Kidney epithelial cell (primary cell): ENCODE measurements around the gene TMA16. TPM values are rescaled to one million over a fixed set of nuclear protein-coding genes. Genes with fewer than 3 reads are reported as not detected.
"Not testable (repeated sequence)": the region's sequence is repeated elsewhere in the genome, so short reads cannot be mapped to it uniquely, and the experiment has no call there.

Experiments used
- DNase-seq: peaks from one replicate; pipeline ENCODE4 v3.0.0-alpha.2; 2010; ENCODE audit warnings: low read depth
- H3K27me3 ChIP-seq: 2 replicates; pipeline ENCODE4 v1.6.0; 2011; ENCODE audit warnings: low read length; ENCODE audit not compliant: control insufficient read depth, insufficient read depth
- H3K36me3 ChIP-seq: 2 replicates; pipeline ENCODE4 v1.5.1; 2011; ENCODE audit warnings: low read length; ENCODE audit not compliant: control insufficient read depth, insufficient read depth
- H3K4me3 ChIP-seq: 2 replicates; pipeline ENCODE4 v1.5.1; 2011; ENCODE audit warnings: low read depth, mild to moderate bottlenecking, control low read depth, low read length
- total RNA-seq: library from RNA; depleted of rRNA; stranded (reverse); fragments of >200 nt; gene quantifications from 2 replicates; pipeline ENCODE4 v1.2.3, GENCODE V29; 2015
- TF ChIP-seq, protein P1 (sequence below): IDR thresholded peaks from 2 replicates; pipeline ENCODE4 v1.5.1; 2011; ENCODE audit warnings: mild to moderate bottlenecking, moderate library complexity, low read length, control low read depth, inconsistent platforms; ENCODE audit not compliant: insufficient read depth, poor library complexity, severe bottlenecking

TMA16 gene
- total RNA-seq, 1 donor from 2014 or later = 30.7 TPM

DNA sequence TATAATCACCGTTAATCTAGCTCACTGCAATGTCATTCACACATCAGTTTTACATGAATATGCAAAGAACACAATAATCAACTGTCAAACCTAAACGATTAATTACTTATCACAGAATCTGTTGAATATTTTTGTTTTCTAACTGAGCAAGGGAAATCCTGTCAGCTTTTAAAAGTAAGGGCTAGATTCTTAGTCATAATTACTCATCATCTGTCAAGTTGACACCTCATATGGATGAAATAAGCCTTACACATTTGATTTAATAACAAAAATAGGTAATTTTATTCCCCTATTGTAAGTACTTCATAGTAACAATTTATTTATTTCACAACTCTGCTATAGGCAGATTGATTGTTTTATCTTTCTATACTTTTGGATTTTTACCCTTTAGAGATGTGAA, 32.7 kb downstream of the TMA16 start:
- peaks cover 1% of the 10 kb centered on the region for H3K36me3 ChIP-seq

DNA sequence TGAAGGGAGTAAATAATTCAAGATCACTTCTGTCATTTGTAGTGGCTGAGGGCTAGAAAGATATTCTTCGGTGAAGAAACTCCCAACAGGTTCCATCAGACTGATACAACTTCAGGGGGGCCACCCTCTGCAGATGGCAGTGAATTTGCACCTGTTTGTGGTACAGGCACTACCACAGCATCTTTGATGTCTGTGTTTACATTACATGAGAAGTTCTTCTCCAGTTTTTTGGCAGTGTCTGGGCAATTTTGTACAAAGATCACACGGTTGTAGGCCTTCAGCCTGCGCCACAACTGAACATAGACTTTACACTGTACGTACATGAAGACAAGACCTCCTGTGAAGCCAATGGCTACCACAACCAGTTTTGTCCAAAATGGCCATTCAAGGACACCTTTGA, 34.2 kb downstream of the TMA16 start:
- TF ChIP-seq, protein P1, sequence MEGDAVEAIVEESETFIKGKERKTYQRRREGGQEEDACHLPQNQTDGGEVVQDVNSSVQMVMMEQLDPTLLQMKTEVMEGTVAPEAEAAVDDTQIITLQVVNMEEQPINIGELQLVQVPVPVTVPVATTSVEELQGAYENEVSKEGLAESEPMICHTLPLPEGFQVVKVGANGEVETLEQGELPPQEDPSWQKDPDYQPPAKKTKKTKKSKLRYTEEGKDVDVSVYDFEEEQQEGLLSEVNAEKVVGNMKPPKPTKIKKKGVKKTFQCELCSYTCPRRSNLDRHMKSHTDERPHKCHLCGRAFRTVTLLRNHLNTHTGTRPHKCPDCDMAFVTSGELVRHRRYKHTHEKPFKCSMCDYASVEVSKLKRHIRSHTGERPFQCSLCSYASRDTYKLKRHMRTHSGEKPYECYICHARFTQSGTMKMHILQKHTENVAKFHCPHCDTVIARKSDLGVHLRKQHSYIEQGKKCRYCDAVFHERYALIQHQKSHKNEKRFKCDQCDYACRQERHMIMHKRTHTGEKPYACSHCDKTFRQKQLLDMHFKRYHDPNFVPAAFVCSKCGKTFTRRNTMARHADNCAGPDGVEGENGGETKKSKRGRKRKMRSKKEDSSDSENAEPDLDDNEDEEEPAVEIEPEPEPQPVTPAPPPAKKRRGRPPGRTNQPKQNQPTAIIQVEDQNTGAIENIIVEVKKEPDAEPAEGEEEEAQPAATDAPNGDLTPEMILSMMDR = no peak
- H3K27me3 ChIP-seq = no peaks in the 10 kb centered on the region
- H3K36me3 ChIP-seq = no peaks in the 10 kb centered on the region
- DNase-seq = no peak
- no peak overlapping the region for H3K4me3 ChIP-seq

More for the DNA sequence above, 32.7 kb downstream of the TMA16 start:
- Histone ChIP-seq H3K27me3 (no peaks in the 10 kb centered on the region), H3K4me3 (no peak overlapping the region)
- DNase-seq = no peak
- TF ChIP-seq, protein P1 = no peak

DNA sequence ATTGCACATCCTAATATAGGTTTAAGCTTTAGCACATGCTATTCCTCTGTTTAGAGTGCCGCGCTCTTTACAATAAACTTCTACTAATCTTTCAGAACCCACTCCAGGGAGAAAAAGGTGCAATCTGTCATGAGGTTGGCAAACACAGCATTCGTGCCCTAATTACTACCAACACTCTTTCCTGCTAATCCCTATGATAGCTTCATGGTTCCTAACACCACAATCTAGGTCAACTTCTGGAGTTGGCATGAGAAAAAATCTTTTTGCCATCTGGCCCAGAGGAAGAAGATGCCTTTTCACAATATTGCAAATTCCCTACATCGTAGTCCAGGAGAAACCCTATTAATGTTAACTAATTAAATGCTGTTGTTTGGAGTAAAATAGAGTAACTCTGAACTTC, 39.6 kb downstream of the TMA16 start:
- Histone ChIP-seq H3K27me3 (no peaks in the 10 kb centered on the region), H3K4me3 (no peak overlapping the region), H3K36me3 (no peaks in the 10 kb centered on the region)
- TF ChIP-seq, protein P1 = no peak
- no peak for DNase-seq

DNA sequence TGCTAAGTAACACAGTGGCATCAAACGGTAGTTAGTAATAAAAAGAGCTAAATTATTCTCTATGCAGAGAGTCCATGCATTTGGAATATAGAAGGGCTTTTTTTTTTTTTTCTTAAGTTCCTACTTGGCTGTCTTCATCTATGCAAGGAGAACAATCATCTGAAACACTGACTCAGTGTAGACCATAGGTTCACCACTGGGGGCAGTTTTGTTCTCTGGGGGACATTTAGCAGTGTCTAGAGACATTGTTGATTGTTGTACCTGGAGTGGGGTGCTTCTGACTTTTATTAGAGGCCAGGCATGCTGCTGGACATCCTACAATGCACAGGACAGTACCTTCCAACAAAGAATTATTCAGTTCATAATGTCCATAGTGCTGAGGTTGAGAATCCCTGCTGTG, 41.2 kb downstream of the TMA16 start:
- Histone ChIP-seq H3K4me3 (no peak overlapping the region), H3K27me3 (no peaks in the 10 kb centered on the region), H3K36me3 (no peaks in the 10 kb centered on the region)
- TF ChIP-seq, protein P1 = no peak
- DNase-seq = no peak

DNA sequence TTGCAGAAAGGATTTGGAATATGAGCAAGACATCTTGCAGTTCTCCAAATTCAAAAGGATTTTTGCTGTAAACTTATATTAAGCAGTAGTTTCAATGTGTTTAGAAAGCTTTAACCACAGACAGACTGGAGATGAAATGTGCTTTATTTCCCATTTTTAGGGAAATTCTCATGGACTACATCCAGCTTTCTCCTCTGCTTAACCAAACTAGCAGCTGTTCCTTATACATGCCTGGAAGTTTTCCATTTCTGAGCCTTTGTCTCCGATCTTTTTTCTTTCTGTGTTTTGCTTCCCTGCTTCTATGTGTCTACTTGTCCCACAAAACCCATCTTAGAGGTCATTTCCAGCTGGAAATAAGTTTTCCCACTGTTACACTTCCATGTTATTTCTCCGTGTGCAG, 41.6 kb downstream of the TMA16 start:
- no peaks in the 10 kb centered on the region for H3K36me3 ChIP-seq
- TF ChIP-seq, protein P1 = no peak
- H3K27me3 ChIP-seq = no peaks in the 10 kb centered on the region
- H3K4me3 ChIP-seq = no peak overlapping the region
- DNase-seq = no peak

DNA sequence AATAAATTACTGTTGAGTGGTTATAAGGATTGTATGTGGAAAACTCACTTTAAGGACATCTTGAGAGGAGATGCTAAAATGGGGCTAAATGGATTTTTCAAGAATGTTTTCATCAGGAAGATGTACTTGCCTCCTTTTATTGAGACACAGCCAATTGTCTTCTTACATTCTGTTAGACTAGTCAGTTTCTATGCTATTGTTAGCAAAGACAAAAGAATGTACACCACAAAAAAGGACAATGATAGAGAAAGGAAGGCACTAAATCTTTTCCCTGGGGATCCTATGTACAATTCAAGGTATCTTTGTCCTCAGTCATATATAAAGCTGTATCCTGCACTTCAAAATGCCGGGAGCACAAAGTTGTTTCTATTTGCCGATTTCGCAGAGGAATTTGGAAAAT, 42.6 kb downstream of the TMA16 start:
- TF ChIP-seq, protein P1 = no peak
- Histone ChIP-seq H3K36me3 (no peaks in the 10 kb centered on the region), H3K4me3 (no peak overlapping the region), H3K27me3 (no peaks in the 10 kb centered on the region)
- DNase-seq = no peak

DNA sequence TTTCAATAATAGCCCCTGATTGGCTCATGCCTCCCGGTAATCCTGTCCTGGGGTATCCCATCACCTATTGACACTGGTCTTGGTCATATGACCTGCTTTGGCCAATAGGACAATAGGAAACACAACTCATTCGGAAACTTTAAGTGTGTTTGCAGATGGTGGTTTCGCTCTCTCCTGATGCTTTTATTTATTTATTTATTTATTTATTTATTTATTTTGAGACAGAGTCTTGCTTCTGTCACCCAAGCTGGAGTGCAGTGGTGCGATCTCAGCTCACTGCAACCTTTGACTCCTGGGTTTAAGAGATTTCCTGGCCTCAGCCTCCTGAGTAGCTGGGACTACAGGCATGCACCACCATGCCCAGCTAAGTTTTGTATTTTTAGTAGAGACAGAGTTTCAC, 44.3 kb downstream of the TMA16 start:
- H3K36me3 ChIP-seq, DNase-seq, H3K27me3 ChIP-seq, H3K4me3 ChIP-seq: not testable (repeated sequence)
